Upper lobe of left lung (tissue), 4 donors: Measurements from ENCODE around the gene TMA7B.

Experiments used
- CTCF ChIP-seq, 6 experiments: fragments of 450-650 bp in 4 of 6; fragments of 200-600 bp in 2 of 6; sonication (generic) in 2 of 6; IDR thresholded peaks; one replicate each; pipeline ENCODE4 v1.5.1; 2016 to 2019; ENCODE audit warnings: antibody characterized with exemption in 6 of 6
- POLR2A ChIP-seq, 4 donors: fragments of 450-650 bp; IDR thresholded peaks; one replicate each; pipeline ENCODE4 v1.5.1; 2016 to 2017; ENCODE audit warnings: antibody characterized with exemption in 4 of 4, mild to moderate bottlenecking in 2 of 4
- POLR2AphosphoS5 ChIP-seq, 2 donors: sonication (generic); formaldehyde crosslinking; IDR thresholded peaks; one replicate each; pipeline ENCODE4 v1.5.1; 2017; ENCODE audit warnings: antibody characterized with exemption in 2 of 2

- TF ChIP-seq POLR2A (IDR thresholded peaks at IDR 0.05) (no peak), CTCF (IDR thresholded peaks at IDR 0.05) (no peak), POLR2AphosphoS5 (IDR thresholded peaks at IDR 0.05) (no peak)
These were observed 43.7 kb upstream of the TMA7B start for GRCh38 chr22:39916496-39916895.
